ENCODE measurements around the gene CCDC91. TPM values are rescaled to one million over a fixed set of nuclear protein-coding genes. Genes with fewer than 3 reads are reported as not detected.

Gene CCDC91
- total RNA-seq, 1 donor from 2014 or later, result 76.6 TPM

DNA sequence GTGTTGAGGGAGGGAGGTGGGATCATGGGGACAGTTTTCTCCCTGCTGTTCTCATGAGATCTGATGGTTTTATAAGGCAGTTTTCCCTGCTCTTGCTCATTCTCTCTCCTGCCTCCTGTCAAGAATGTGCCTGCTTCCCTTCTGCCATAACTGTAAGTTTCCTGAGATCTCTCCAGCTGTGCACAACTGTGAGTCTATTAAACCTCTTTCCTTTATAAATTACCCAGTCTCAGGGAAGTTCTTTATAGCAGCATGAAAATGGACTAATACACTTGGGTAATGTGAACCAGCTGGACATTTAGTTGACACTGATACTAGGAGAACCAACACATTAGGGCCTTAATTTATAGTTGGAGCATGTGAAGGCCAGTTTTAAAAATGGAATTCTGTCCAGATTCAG is 12.4 kb upstream of the CCDC91 start:
- Histone ChIP-seq H3K9me3 (no peaks in the 10 kb centered on the region), H3K4me3 (no peak overlapping the region), H3K27me3 (no peaks in the 10 kb centered on the region), H3K36me3 (no peaks in the 10 kb centered on the region), H3K27ac (no peak overlapping the region), H3K4me1 (no peaks in the 10 kb centered on the region)
- DNase-seq (ENCODE audit: extremely low spot score in 2 of 2), result no peak
- TF ChIP-seq CTCF (IDR thresholded peaks at IDR 0.05) (no peak), POLR2A (IDR thresholded peaks at IDR 0.05) (no peak), POLR2AphosphoS5 (IDR thresholded peaks at IDR 0.05; ENCODE audit: insufficient read depth in 1 of 2, low read depth in 1 of 2) (no peak)
- intact Hi-C loops (cut with DNase I), result no loop called here

DNA sequence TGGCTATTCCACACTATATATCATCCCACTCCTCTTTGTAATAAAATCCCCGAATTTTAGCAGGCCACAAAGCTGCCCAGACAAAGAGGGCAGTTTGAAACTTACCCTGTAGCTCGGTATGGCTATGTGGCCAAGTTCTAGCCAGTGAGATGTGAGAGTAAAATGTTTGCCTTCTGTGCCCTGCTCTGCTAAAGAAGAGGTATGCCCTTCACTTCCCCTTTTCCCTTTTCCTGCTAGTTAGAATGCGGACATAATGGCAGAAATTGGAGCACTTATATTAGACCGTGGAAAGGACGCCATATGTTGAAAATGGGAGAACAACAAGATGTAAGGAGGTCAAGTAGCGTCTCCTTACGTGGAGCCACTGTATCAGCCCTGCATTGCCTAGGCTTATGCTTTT is 11.5 kb upstream of the CCDC91 start:
- no peaks in the 10 kb centered on the region for H3K27me3 ChIP-seq
- intact Hi-C loops (cut with DNase I), result no loop called here
- no peak for DNase-seq (ENCODE audit: extremely low spot score in 2 of 2)
- no peaks in the 10 kb centered on the region for H3K4me1 ChIP-seq
- H3K36me3 ChIP-seq, result no peaks in the 10 kb centered on the region
- H3K27ac ChIP-seq, result no peak overlapping the region
- no peak overlapping the region for H3K4me3 ChIP-seq
- no peaks in the 10 kb centered on the region for H3K9me3 ChIP-seq
- TF ChIP-seq POLR2A (IDR thresholded peaks at IDR 0.05), result no peak
- no peak for TF ChIP-seq CTCF (IDR thresholded peaks at IDR 0.05)

DNA sequence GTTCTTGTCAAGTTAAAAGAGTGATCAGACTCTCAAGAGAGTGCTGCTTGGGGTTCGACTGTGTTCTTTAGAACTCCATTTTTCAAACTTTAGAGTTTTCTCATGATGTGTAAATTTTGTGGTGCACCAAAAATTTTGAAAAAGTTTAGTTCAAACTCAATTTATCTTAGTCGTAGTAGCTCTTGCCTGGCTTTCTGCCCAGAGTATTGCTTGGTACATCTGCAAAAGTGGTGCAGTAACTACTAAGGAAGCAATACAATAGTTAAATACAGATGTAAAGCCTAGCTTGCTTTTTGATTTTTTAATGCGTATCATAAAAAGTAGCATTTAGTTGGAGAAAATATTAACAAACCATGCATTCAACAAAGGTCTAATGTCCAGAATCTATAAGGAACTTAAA is 9.5 kb upstream of the CCDC91 start:
- Histone ChIP-seq H3K36me3 (no peaks in the 10 kb centered on the region), H3K9me3 (no peaks in the 10 kb centered on the region), H3K4me1 (no peaks in the 10 kb centered on the region), H3K27me3 (no peaks in the 10 kb centered on the region), H3K4me3 (no peak overlapping the region), H3K27ac (no peak overlapping the region)
- TF ChIP-seq POLR2A (IDR thresholded peaks at IDR 0.05) (no peak), POLR2AphosphoS5 (IDR thresholded peaks at IDR 0.05; ENCODE audit: insufficient read depth in 1 of 2, low read depth in 1 of 2) (no peak), CTCF (IDR thresholded peaks at IDR 0.05) (no peak)
- intact Hi-C loops (cut with DNase I), result no loop called here
- DNase-seq (ENCODE audit: extremely low spot score in 2 of 2), result no peak

- TF ChIP-seq POLR2A (IDR thresholded peaks at IDR 0.05) (no peak), POLR2AphosphoS5 (IDR thresholded peaks at IDR 0.05; ENCODE audit: insufficient read depth in 1 of 2, low read depth in 1 of 2) (no peak), CTCF (IDR thresholded peaks at IDR 0.05) (no peak)
- Histone ChIP-seq H3K36me3 (no peaks in the 10 kb centered on the region), H3K27me3 (no peaks in the 10 kb centered on the region), H3K27ac (no peak overlapping the region), H3K4me1 (no peaks in the 10 kb centered on the region), H3K4me3 (no peak overlapping the region), H3K9me3 (no peaks in the 10 kb centered on the region)
- DNase-seq (ENCODE audit: extremely low spot score in 2 of 2), result no peak
- intact Hi-C loops (cut with DNase I), result no loop called here
Observed at GRCh38 chr12:28184375-28184774, 5.9 kb upstream of the CCDC91 start.

GRCh38 chr12:28186500-28186899 is 3.8 kb upstream of the CCDC91 start:
- Histone ChIP-seq H3K4me3 (no peak overlapping the region), H3K4me1 (peaks cover 13% of the 10 kb centered on the region), H3K36me3 (no peaks in the 10 kb centered on the region), H3K9me3 (no peaks in the 10 kb centered on the region), H3K27ac (no peak overlapping the region), H3K27me3 (no peaks in the 10 kb centered on the region)
- TF ChIP-seq CTCF (IDR thresholded peaks at IDR 0.05) (no peak), POLR2A (IDR thresholded peaks at IDR 0.05) (no peak), POLR2AphosphoS5 (IDR thresholded peaks at IDR 0.05; ENCODE audit: insufficient read depth in 1 of 2, low read depth in 1 of 2) (no peak)
- no peak for DNase-seq (ENCODE audit: extremely low spot score in 2 of 2)
- intact Hi-C loops (cut with DNase I), result no loop called here

All from vagina (tissue), 2 donors.